Right atrium auricular region (tissue), 2 donors: ENCODE results near the gene PGAM5. TPM values are rescaled to one million over a fixed set of nuclear protein-coding genes. Genes with fewer than 3 reads are reported as not detected.
A peak's percentile ranks its signal among the peaks of the same experiment; 100 is the strongest.

ENCODE experiments used
- DNase-seq: peaks from one replicate; pipeline ENCODE4 v3.0.0-alpha.2; 2019; ENCODE audit warnings: low spot score
- H3K27ac ChIP-seq, 2 donors: fragments of 200-600 bp; sonication (generic); 1 replicate in 1 of 2; 2 replicates in 1 of 2; pipeline ENCODE4 v1.5.1; 2016 to 2019
- H3K27me3 ChIP-seq, 2 donors: fragments of 200-600 bp; sonication (generic); one replicate each; pipeline versions ENCODE4 v1.5.1 to v1.6.0; 2017 to 2019
- H3K36me3 ChIP-seq: fragments of 200-600 bp; sonication (generic); one replicate; pipeline ENCODE4 v1.5.1; 2016
- H3K4me1 ChIP-seq, 2 donors: fragments of 200-600 bp; sonication (generic); one replicate each; pipeline versions ENCODE4 v1.5.1 to v1.6.0; 2017 to 2019
- H3K4me3 ChIP-seq, 2 donors: fragments of 200-600 bp; sonication (generic); 1 replicate in 1 of 2; 2 replicates in 1 of 2; pipeline ENCODE4 v1.5.1; 2017 to 2019; ENCODE audit warnings: mild to moderate bottlenecking in 1 of 2, moderate library complexity in 1 of 2
- H3K9me3 ChIP-seq, 2 donors: fragments of 200-600 bp; sonication (generic); one replicate each; pipeline ENCODE4 v1.5.1; 2019
- CTCF ChIP-seq, 2 donors: fragments of 200-600 bp; sonication (generic); IDR thresholded peaks; one replicate each; pipeline ENCODE4 v1.5.1; 2019; ENCODE audit warnings: antibody characterized with exemption in 2 of 2
- total RNA-seq, 2 donors: library from RNA; depleted of rRNA; stranded (reverse); fragments of >200 nt; gene quantifications; one replicate each; pipeline ENCODE4 v1.1.0, GENCODE V29; 2016

Gene PGAM5
- 10 to 100 TPM; 12.8 to 20.0 TPM for total RNA-seq

- peaks cover 7% of the 10 kb centered on the region for H3K36me3 ChIP-seq
Observed at GRCh38 chr12:132710405-132711079, at the start of gene PGAM5. PGAM5 (plus strand) TSS chr12:132710842; CDS start chr12:132710877, 35 bp downstream.

GRCh38 chr12:132660996-132661395, 49.6 kb upstream of the PGAM5 start:
- DNase-seq, result no peak
- Histone ChIP-seq H3K36me3 (peaks cover 73% of the 10 kb centered on the region), H3K4me3 (no peak overlapping the region), H3K27ac (no peak overlapping the region), H3K9me3 (no peaks in the 10 kb centered on the region), H3K27me3 (no peaks in the 10 kb centered on the region), H3K4me1 (no peaks in the 10 kb centered on the region)
- no peak for TF ChIP-seq CTCF (IDR thresholded peaks at IDR 0.05)

More at GRCh38 chr12:132710405-132711079, at the start of gene PGAM5:
- Histone ChIP-seq H3K27me3 (no peaks in the 10 kb centered on the region), H3K9me3 (no peaks in the 10 kb centered on the region), H3K27ac (peak within 1 kb of the TSS; percentile 81), H3K4me3 (peak within 1 kb of the TSS; percentile 71 to 83), H3K4me1 (peaks cover 0 to 18% of the 10 kb centered on the region in 2 donors)
- no peak for TF ChIP-seq CTCF (IDR thresholded peaks at IDR 0.05)
- peak; percentile 66 for DNase-seq

- Histone ChIP-seq H3K27me3 (no peaks in the 10 kb centered on the region), H3K9me3 (no peaks in the 10 kb centered on the region), H3K4me1 (no peaks in the 10 kb centered on the region), H3K36me3 (peaks cover 73% of the 10 kb centered on the region), H3K27ac (no peak overlapping the region), H3K4me3 (no peak overlapping the region)
- no peak for DNase-seq
- TF ChIP-seq CTCF (IDR thresholded peaks at IDR 0.05), result no peak
Observed at GRCh38 chr12:132661972-132662371, 48.7 kb upstream of the PGAM5 start.

- no peaks in the 10 kb centered on the region for H3K4me1 ChIP-seq
- no peak for DNase-seq
- TF ChIP-seq CTCF (IDR thresholded peaks at IDR 0.05), result no peak
Observed at GRCh38 chr12:132662901-132663755, 47.5 kb upstream of the PGAM5 start.

GRCh38 chr12:132664206-132665148, 46.2 kb upstream of the PGAM5 start:
- no peaks in the 10 kb centered on the region for H3K4me1 ChIP-seq
- peaks cover 65% of the 10 kb centered on the region for H3K36me3 ChIP-seq
- no peak overlapping the region for H3K27ac ChIP-seq
- H3K4me3 ChIP-seq, result no peak overlapping the region
- no peaks in the 10 kb centered on the region for H3K27me3 ChIP-seq
- no peak for DNase-seq
- TF ChIP-seq CTCF (IDR thresholded peaks at IDR 0.05), result no peak
- no peaks in the 10 kb centered on the region for H3K9me3 ChIP-seq

More at GRCh38 chr12:132662901-132663755, 47.5 kb upstream of the PGAM5 start:
- H3K27ac ChIP-seq, result no peak overlapping the region
- H3K4me3 ChIP-seq, result no peak overlapping the region
- H3K36me3 ChIP-seq, result peaks cover 73% of the 10 kb centered on the region
- H3K9me3 ChIP-seq, result no peaks in the 10 kb centered on the region
- no peaks in the 10 kb centered on the region for H3K27me3 ChIP-seq
